GM12801 (cell line): Measurements from ENCODE around the gene OPN4.

Source experiments
- CTCF ChIP-seq: IDR thresholded peaks from one replicate; pipeline ENCODE4 v1.5.1; 2011; ENCODE audit warnings: control low read depth; ENCODE audit not compliant: insufficient read length; ENCODE audit errors: extremely low read depth

Gene OPN4

DNA sequence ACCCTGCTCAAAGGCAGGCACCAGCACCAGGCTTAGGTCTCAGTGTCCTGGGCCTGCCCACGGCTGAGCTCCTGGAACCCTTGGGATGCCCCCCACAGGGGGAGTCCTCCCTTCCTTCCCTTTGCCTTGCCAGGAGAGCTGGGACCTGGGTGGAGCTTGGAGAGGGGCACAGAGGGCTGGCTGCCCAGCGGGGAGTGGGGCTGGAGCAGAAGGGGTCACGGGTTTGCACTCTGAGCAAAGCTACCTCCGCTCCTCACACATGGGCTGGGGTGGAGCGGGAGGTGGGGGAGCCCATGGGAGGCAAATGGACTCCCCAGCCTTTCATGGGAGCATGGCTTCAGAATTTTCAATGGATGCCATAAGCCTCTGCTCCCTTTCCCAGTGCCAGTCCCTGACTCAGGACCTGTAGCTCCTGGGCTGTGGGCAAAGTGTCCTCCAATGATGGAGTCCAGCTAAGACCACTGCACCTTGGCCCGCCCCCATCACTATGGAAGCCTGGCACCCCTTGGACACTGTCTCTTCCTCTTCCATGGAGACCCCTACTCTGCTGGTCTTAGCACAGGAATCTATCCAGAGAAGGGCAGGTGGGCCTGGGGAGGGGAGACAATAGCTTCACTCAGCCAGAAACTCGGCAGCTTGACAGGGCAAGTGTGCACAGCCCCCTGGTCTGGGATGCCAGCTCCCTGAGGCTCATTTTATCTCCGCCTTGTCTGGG lies 53.9 kb downstream of the OPN4 start:
- no peak for TF ChIP-seq CTCF

GRCh38 chr10:86708783-86709380 lies 54.5 kb downstream of the OPN4 start:
- TF ChIP-seq CTCF, result no peak

DNA sequence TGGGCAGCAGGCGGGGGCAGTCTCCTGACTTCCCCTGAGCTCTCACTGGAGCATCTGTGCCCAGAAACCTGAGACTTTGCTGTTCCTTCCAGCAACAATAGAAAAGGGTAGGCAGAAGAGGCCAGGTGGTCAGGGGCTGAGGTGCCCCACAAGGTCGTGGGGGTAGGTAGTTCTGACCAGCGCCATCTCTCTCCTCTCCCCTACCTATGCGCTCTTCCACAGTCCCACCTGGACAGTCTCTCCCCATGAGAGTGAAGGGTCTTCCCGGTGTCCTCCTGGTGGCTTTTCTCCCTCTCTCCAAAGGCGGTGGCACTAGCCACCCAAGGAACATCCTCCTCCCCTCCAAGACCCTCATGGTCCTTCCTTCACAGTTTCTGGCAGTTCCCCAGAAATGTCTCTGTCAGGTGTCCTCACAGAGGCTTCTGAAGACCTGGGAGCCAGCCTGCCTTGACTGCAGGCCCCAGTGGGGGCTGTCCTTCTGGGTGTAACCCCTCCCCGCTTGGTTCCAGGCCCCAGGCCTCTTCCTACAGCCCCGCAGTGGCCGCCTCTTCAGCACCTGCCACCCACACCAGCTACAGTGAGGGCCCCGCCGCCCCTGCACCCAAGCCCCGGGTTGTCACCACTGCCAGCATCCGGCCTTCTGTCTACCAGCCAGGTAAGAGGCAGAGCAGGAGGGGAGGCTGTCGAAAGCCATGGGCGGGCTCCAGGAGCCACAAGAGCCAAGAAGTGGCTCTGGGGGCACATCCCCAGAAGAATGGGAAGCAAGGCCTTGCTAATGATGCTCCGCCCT lies 55.2 kb downstream of the OPN4 start:
- TF ChIP-seq CTCF, result no peak

DNA sequence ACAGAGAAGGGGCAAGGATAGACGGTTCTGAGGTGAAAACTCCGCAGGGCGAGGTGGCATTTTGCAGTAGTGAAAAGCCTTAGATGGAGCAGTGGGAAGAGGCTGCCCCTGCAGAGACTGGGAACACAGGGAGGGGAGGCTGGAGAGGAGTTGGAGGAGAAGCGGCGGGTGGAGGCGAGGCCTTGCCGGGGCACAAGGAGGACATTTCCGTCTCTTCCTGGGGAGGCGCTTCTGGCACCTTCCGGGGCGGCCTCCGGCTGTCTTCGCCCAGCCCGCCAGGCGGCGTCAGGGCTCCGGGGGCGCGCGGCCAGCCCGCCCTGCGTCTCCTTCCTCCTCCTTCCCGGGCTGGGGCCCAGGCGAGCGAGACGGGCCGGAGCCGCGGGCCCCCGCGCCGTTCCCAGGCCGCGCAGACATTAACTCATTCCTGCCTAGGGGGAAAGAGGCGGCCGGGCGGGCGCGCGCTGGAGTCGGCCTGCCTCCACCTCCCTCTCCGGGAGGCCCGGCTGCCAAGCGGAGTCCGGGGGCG lies 56.7 kb downstream of the OPN4 start:
- TF ChIP-seq CTCF, result no peak

DNA sequence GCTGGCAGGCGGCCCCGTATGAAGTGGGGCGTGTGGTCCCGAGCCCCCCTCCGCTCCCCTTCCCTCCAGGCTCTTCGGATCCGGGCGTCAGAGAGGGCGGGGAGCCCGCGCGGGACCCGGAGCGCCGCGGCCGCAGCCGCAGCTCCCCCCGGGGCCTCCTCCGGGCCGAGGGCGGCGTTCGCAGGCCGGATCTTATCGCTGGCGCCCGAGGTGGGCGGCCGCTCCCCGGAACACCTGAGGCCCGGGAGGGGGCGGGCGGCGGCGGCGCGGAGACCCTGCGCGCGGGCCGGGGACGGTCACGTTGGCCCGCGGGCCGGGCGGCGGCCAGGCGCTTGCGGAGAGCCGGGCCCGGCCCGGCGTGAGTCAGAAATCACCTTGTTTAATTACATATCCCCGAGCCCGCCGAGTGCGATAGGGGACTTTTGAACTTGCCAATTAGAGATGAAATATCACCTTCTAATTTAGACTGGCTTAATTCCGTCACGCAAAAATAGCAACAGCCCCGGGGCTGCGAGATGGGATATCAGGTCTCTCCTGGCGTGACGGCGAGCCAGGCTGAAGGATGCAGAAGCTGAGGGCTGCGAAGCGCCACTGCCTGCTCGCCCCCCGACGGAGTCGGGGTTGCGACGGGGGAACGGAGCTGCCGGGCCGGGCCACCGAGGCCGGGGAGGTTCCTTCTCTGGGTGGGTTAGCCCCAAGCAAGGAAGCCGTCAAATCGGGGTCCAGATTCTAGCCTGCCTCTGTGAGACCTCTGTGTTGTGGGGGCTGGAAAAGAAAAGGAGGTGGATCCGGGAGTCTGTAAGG lies 57.4 kb downstream of the OPN4 start:
- no peak for TF ChIP-seq CTCF

- TF ChIP-seq CTCF, result no peak
These were observed 58.0 kb downstream of the OPN4 start for GRCh38 chr10:86712317-86712707.

- TF ChIP-seq CTCF, result no peak
These were observed 60.9 kb downstream of the OPN4 start for GRCh38 chr10:86715156-86715795.
